ENCODE data around the gene AMOT.

DNA sequence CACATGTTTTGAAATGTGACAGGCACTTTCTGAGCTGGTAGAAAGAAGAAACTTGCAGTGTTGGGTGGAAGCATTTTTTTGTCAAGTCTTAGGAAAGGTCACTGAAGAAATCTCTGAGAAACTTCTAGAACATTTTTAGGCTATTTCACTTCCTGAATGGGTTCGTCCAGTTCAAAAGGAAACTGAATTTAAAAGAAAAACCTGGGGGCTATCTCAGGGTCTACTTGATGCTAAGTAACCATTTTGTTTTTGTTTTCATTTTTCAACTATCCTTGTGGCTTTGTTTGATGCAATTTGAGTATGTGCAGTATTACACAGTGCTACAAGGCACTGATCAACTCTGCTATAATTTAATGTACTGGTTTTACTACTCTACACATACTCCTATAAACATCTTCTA is 34.0 kb upstream of the AMOT start:
- TF ChIP-seq, protein P1, sequence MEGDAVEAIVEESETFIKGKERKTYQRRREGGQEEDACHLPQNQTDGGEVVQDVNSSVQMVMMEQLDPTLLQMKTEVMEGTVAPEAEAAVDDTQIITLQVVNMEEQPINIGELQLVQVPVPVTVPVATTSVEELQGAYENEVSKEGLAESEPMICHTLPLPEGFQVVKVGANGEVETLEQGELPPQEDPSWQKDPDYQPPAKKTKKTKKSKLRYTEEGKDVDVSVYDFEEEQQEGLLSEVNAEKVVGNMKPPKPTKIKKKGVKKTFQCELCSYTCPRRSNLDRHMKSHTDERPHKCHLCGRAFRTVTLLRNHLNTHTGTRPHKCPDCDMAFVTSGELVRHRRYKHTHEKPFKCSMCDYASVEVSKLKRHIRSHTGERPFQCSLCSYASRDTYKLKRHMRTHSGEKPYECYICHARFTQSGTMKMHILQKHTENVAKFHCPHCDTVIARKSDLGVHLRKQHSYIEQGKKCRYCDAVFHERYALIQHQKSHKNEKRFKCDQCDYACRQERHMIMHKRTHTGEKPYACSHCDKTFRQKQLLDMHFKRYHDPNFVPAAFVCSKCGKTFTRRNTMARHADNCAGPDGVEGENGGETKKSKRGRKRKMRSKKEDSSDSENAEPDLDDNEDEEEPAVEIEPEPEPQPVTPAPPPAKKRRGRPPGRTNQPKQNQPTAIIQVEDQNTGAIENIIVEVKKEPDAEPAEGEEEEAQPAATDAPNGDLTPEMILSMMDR (IDR thresholded peaks at IDR 0.05; ENCODE audit: low read depth, low read length, missing input control): no peak
- TF ChIP-seq, protein P2, sequence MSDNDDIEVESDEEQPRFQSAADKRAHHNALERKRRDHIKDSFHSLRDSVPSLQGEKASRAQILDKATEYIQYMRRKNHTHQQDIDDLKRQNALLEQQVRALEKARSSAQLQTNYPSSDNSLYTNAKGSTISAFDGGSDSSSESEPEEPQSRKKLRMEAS (IDR thresholded peaks at IDR 0.05): no peak
- TF ChIP-seq YY1 (IDR thresholded peaks at IDR 0.05) (no peak), RXRA (IDR thresholded peaks at IDR 0.05) (no peak), HNF4G (IDR thresholded peaks at IDR 0.05) (no peak), JUND (IDR thresholded peaks at IDR 0.05) (no peak), GABPA (IDR thresholded peaks at IDR 0.05 in 1 of 2, conservative IDR thresholded peaks at IDR 0.05 in 1 of 2) (no peak)

Data from liver (tissue), 3 donors.